HT-29 (cell line): ENCODE measurements around the gene ADK. TPM values are rescaled to one million over a fixed set of nuclear protein-coding genes. Genes with fewer than 3 reads are reported as not detected.
"Not testable (repeated sequence)": the region's sequence is repeated elsewhere in the genome, so short reads cannot be mapped to it uniquely, and the experiment has no call there.

Experiments used
- DNase-seq: peaks from one replicate; pipeline ENCODE4 v3.0.0-alpha.2; 2015; ENCODE audit warnings: low spot score
- total RNA-seq: library from RNA; depleted of rRNA; stranded (reverse); fragments of >200 nt; shearing (Covaris generic); gene quantifications from 2 replicates; pipeline ENCODE4 v1.2.3, GENCODE V29; 2014

Gene ADK
- total RNA-seq, 1 experiment from 2014 or later: 17.1 TPM

GRCh38 chr10:74483356-74483755 lies 332.3 kb downstream of the ADK start:
- no peak for DNase-seq

GRCh38 chr10:74485283-74485682 lies 334.3 kb downstream of the ADK start:
- DNase-seq: no peak

GRCh38 chr10:74486659-74487058 lies 335.6 kb downstream of the ADK start:
- DNase-seq: no peak

GRCh38 chr10:74488907-74489306 lies 337.9 kb downstream of the ADK start:
- no peak for DNase-seq

- DNase-seq: no peak
Measured at GRCh38 chr10:74490551-74490950, 339.5 kb downstream of the ADK start.

GRCh38 chr10:74491014-74491413 lies 340.0 kb downstream of the ADK start:
- DNase-seq: no peak

GRCh38 chr10:74496276-74496675 lies 345.3 kb downstream of the ADK start:
- DNase-seq: not testable (repeated sequence)

- not testable (repeated sequence) for DNase-seq
Measured at GRCh38 chr10:74498664-74499063, 347.6 kb downstream of the ADK start.

- no peak for DNase-seq
Measured at GRCh38 chr10:74500026-74500704, 349.1 kb downstream of the ADK start.

- DNase-seq: no peak
Measured at GRCh38 chr10:74500816-74501215, 349.8 kb downstream of the ADK start.

GRCh38 chr10:74502963-74503608 lies 352.1 kb downstream of the ADK start:
- peak; percentile 21 for DNase-seq

- no peak for DNase-seq
Measured at GRCh38 chr10:74507951-74508350, 356.9 kb downstream of the ADK start.

- no peak for DNase-seq
Measured at GRCh38 chr10:74510594-74510993, 359.6 kb downstream of the ADK start.

- no peak for DNase-seq
Measured at GRCh38 chr10:74511051-74511450, 360.0 kb downstream of the ADK start.

- no peak for DNase-seq
Measured at GRCh38 chr10:74514322-74514721, 363.3 kb downstream of the ADK start.

- DNase-seq: no peak
Measured at GRCh38 chr10:74518061-74518460, 367.0 kb downstream of the ADK start.

GRCh38 chr10:74521526-74521925 lies 370.5 kb downstream of the ADK start:
- no peak for DNase-seq

GRCh38 chr10:74523199-74523598 lies 372.2 kb downstream of the ADK start:
- no peak for DNase-seq

- DNase-seq: no peak
Measured at GRCh38 chr10:74525885-74526284, 374.9 kb downstream of the ADK start.

- not testable (repeated sequence) for DNase-seq
Measured at GRCh38 chr10:74527611-74528010, 376.6 kb downstream of the ADK start.

GRCh38 chr10:74529205-74529604 lies 378.2 kb downstream of the ADK start:
- DNase-seq: no peak

- no peak for DNase-seq
Measured at GRCh38 chr10:74530981-74531380, 380.0 kb downstream of the ADK start.

GRCh38 chr10:74539317-74539716 lies 388.3 kb downstream of the ADK start:
- DNase-seq: no peak
